Type B pancreatic cell (in vitro differentiated cells): ENCODE results near the gene STXBP6. TPM values are rescaled to one million over a fixed set of nuclear protein-coding genes. Genes with fewer than 3 reads are reported as not detected.
A peak's percentile ranks its signal among the peaks of the same experiment; 100 is the strongest.

Experiments used
- DNase-seq: peaks from one replicate; pipeline ENCODE4 v3.0.0; 2021; ENCODE audit warnings: mixed read lengths; ENCODE audit not compliant: unreplicated experiment; ENCODE audit errors: extremely low spot score
- H3K27ac Mint-ChIP-seq: 2 replicates; pipeline ENCODE4 v1.8.0; 2021; ENCODE audit warnings: mild to moderate bottlenecking, mixed read lengths
- H3K27me3 Mint-ChIP-seq: 2 replicates; pipeline ENCODE4 v1.8.0; 2021; ENCODE audit warnings: mixed read lengths
- H3K36me3 Mint-ChIP-seq: 2 replicates; pipeline ENCODE4 v1.8.0; 2021; ENCODE audit warnings: mixed read lengths
- H3K4me1 Mint-ChIP-seq: one replicate; pipeline ENCODE4 v1.8.0; 2021; ENCODE audit warnings: mixed read lengths; ENCODE audit not compliant: unreplicated experiment
- H3K4me3 Mint-ChIP-seq: 2 replicates; pipeline ENCODE4 v1.8.0; 2021; ENCODE audit warnings: mild to moderate bottlenecking, mixed read lengths
- H3K9me3 Mint-ChIP-seq: 2 replicates; pipeline ENCODE4 v1.8.0; 2021; ENCODE audit warnings: mixed read lengths
- CTCF ChIP-seq: fragments of 200-600 bp; sonication (generic); conservative IDR thresholded peaks from 2 replicates; pipeline ENCODE4 v1.5.0; 2021; ENCODE audit warnings: antibody characterized with exemption, mild to moderate bottlenecking
- total RNA-seq: library from RNA; stranded (reverse); gene quantifications from 2 replicates; pipeline ENCODE4 v1.2.1, GENCODE V29; 2021; ENCODE audit warnings: low replicate concordance

Gene STXBP6
- total RNA-seq, 1 donor from 2014 or later, result 17.0 TPM

GRCh38 chr14:25003537-25003936, 46.4 kb downstream of the STXBP6 start:
- no peaks in the 10 kb centered on the region for H3K9me3 Mint-ChIP-seq
- no peak for TF ChIP-seq CTCF
- H3K27ac Mint-ChIP-seq, result peak overlapping the region; percentile 52

GRCh38 chr14:25001601-25002000, 48.3 kb downstream of the STXBP6 start:
- peaks cover 24% of the 10 kb centered on the region for H3K4me1 Mint-ChIP-seq
- H3K36me3 Mint-ChIP-seq, result no peaks in the 10 kb centered on the region
- H3K9me3 Mint-ChIP-seq, result no peaks in the 10 kb centered on the region
- DNase-seq, result no peak
- no peak overlapping the region for H3K4me3 Mint-ChIP-seq
- H3K27ac Mint-ChIP-seq, result no peak overlapping the region
- TF ChIP-seq CTCF, result no peak
- H3K27me3 Mint-ChIP-seq, result no peaks in the 10 kb centered on the region

More at GRCh38 chr14:25003537-25003936, 46.4 kb downstream of the STXBP6 start:
- Mint-ChIP-seq H3K36me3 (no peaks in the 10 kb centered on the region), H3K4me1 (peaks cover 34% of the 10 kb centered on the region), H3K27me3 (no peaks in the 10 kb centered on the region), H3K4me3 (no peak overlapping the region)
- DNase-seq, result no peak

- Mint-ChIP-seq H3K36me3 (no peaks in the 10 kb centered on the region), H3K4me3 (no peak overlapping the region), H3K27me3 (no peaks in the 10 kb centered on the region), H3K27ac (no peak overlapping the region), H3K9me3 (no peaks in the 10 kb centered on the region), H3K4me1 (peaks cover 24% of the 10 kb centered on the region)
- DNase-seq, result no peak
- TF ChIP-seq CTCF, result no peak
Measured at GRCh38 chr14:25001156-25001555, 48.8 kb downstream of the STXBP6 start.

GRCh38 chr14:24999157-24999556, 50.8 kb downstream of the STXBP6 start:
- Mint-ChIP-seq H3K4me3 (no peak overlapping the region), H3K27ac (no peak overlapping the region), H3K27me3 (no peaks in the 10 kb centered on the region), H3K4me1 (peaks cover 20% of the 10 kb centered on the region), H3K9me3 (no peaks in the 10 kb centered on the region), H3K36me3 (no peaks in the 10 kb centered on the region)
- TF ChIP-seq CTCF, result no peak
- no peak for DNase-seq

- no peak overlapping the region for H3K4me3 Mint-ChIP-seq
- no peak overlapping the region for H3K27ac Mint-ChIP-seq
- no peak for TF ChIP-seq CTCF
- no peaks in the 10 kb centered on the region for H3K9me3 Mint-ChIP-seq
- H3K27me3 Mint-ChIP-seq, result no peaks in the 10 kb centered on the region
- H3K4me1 Mint-ChIP-seq, result peaks cover 9% of the 10 kb centered on the region
- no peaks in the 10 kb centered on the region for H3K36me3 Mint-ChIP-seq
- DNase-seq, result no peak
Measured at GRCh38 chr14:24996930-24997725, 52.8 kb downstream of the STXBP6 start.
